Muscle layer of duodenum (tissue), 2 donors: Measurements from ENCODE around the gene RFTN1.
A peak's percentile ranks its signal among the peaks of the same experiment; 100 is the strongest.

Experiments
- H3K27ac ChIP-seq: one replicate; pipeline ENCODE4 v1.7.0; 2013; ENCODE audit warnings: mild to moderate bottlenecking, low read length
- H3K27me3 ChIP-seq: one replicate; pipeline ENCODE4 v1.7.0; 2013; ENCODE audit warnings: low read depth, mild to moderate bottlenecking, control low read depth, low read length
- H3K36me3 ChIP-seq, 2 donors: one replicate each; pipeline ENCODE4 v1.7.0; 2013; ENCODE audit warnings: low read length in 2 of 2, control low read depth in 1 of 2, mild to moderate bottlenecking in 1 of 2; ENCODE audit not compliant: insufficient read depth in 2 of 2, control insufficient read depth in 1 of 2
- H3K4me1 ChIP-seq, 2 donors: one replicate each; pipeline ENCODE4 v1.7.0; 2013; ENCODE audit warnings: low read length in 2 of 2, mild to moderate bottlenecking in 2 of 2, control low read depth in 1 of 2, moderate library complexity in 1 of 2; ENCODE audit not compliant: insufficient read depth in 2 of 2, control insufficient read depth in 1 of 2
- H3K4me3 ChIP-seq, 2 donors: one replicate each; pipeline ENCODE4 v1.7.0; 2013; ENCODE audit warnings: low read length in 2 of 2, low read depth in 1 of 2, mild to moderate bottlenecking in 1 of 2
- H3K9me3 ChIP-seq, 2 donors: one replicate each; pipeline ENCODE4 v1.7.0; 2013; ENCODE audit warnings: low read length in 2 of 2, control low read depth in 1 of 2, mild to moderate bottlenecking in 1 of 2; ENCODE audit not compliant: control insufficient read depth in 1 of 2
- donor health status: healthy.

The RFTN1 gene

DNA sequence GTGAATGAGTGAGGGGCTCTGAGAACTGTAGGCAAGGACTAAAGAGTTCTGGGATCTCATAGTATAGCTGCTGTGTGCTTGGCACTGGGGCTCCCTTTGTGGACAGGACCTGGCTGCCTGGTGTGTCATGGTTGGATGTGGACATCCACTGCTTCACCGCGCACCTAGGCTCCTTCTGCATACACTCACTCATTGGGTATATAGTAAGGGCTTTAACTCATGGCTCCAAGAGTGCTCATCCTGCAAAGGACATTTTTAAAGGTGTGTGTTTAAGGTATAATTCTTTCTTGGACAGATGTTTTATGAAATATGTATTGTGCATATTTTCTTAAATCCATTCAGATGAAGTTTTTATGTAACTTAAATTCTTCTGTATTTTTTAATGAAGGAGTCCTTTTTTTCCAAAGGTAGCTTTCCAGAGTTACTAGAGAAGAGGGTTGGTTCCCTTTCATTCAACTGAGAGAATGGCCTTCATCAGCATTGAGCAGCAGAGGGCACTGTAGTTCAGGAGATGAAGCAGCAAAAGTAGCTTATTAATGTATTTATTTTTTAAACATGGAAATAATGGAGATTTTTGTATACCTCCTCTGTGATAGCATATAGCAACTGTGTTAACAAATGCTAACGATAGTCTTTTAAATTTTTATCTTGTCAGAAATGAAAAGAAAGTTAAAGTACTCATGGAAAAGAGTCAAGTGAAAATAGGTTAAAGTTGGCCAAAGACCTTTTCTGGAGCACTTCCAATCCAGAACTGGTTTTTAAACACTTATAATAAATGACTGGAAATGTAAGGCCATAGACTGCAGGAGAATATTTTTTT, 223.3 kb downstream of the RFTN1 start:
- H3K27ac ChIP-seq: no peak overlapping the region
- no peaks in the 10 kb centered on the region for H3K9me3 ChIP-seq
- H3K4me3 ChIP-seq: peak overlapping the region in 1 of 2 donors; percentile 9
- peaks cover under 1 to 1% of the 10 kb centered on the region in 2 donors for H3K36me3 ChIP-seq
- H3K27me3 ChIP-seq: no peaks in the 10 kb centered on the region
- peaks cover 0 to 13% of the 10 kb centered on the region in 2 donors for H3K4me1 ChIP-seq

DNA sequence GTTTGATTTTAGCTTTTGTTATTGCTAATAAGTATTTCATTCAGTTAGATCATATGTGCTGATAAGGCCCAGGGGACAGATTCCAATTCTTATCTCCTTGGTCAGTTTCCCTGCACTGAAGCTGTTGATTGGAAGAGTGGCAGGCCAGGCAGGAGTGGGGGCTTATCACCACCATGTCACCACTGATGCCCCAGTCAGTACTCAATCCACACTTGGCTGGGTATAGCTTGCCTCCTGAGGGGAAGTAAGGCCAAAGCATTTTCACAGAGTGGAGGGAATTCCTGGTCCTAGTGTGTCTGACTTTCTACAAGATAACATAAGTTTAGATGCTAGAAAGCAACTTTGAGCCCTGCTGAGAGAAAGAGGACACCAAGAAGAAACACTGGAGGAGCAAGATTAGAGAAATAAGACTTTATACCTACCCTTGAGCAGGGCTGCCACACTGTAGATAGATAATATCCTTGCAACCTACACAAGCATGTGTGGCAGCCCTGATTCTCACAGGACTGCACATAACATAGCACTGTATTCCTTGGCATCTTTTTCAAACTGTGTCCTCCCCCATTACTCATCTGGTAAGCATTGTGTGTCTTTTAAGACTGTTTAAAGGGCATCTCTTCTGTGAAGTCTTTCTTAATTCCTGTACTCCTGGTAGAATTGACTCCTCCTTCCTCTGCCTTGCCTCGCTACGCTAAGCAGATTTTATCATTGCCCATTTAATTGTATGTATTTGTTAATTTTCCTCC, 224.2 kb downstream of the RFTN1 start:
- Histone ChIP-seq H3K36me3 (peaks cover 0 to 6% of the 10 kb centered on the region in 2 donors), H3K27ac (no peak overlapping the region), H3K4me1 (peaks cover 0 to 13% of the 10 kb centered on the region in 2 donors), H3K4me3 (peak overlapping the region in 1 of 2 donors; percentile 2), H3K27me3 (no peaks in the 10 kb centered on the region), H3K9me3 (no peaks in the 10 kb centered on the region)

DNA sequence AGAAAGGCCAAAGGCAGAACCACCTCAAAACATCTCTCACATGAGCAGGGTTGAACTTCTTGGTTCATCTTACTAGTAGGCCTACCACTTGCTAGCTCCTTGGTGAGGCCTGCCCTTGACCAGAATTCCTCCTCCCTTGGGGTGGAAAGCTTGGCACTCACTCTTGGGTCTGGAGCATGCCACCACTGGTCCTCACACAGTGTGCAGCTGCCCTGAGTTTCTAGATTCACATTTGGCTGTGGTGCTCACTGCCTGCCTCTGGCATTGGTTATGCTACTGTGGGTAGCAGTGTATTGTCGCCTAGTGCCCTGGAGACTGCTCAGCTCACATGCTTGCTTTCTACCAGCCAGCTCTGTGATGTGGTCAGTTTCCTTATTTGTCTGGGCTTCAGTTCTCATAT, 224.8 kb downstream of the RFTN1 start:
- H3K27ac ChIP-seq: no peak overlapping the region
- H3K27me3 ChIP-seq: no peaks in the 10 kb centered on the region
- peaks cover 0 to 6% of the 10 kb centered on the region in 2 donors for H3K36me3 ChIP-seq
- peaks cover 0 to 13% of the 10 kb centered on the region in 2 donors for H3K4me1 ChIP-seq
- peak overlapping the region in 1 of 2 donors; percentile 2 for H3K4me3 ChIP-seq
- H3K9me3 ChIP-seq: no peaks in the 10 kb centered on the region

DNA sequence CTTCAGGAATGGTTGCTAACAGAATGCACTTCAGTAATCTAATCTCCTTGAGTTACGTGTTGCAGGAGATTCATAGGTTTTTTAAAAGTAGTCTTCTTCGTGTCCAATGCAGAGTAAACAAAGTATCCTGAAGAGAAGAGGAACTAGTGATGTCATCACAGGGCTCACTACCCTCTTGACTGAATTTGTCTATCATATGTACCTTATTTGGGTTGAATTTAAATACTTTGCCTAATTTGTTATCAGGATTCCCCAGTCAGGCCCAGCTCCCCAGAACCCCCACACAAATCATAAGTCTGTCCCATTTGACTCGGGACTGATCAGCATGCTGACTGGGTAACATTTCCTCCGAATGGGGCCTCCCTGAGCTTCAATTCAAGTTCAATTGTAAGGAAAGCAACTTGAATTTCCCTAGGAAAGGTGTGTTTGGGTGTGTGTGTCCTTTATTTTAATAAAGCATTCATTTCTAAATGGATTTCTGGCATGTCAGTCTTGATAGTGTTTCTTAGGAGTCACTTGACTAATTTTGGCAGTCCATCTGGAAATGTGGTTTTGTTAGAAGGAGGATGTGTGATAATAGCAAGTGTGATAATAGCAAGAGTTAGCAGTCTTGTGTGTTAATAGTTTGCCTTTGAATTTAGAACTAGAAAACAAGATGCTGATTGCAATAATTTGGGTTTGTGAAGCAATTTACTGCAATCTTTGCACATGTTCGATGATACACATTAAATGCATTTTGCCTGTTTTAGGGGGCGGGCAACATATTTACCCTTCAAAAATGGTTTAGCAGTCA, 226.6 kb downstream of the RFTN1 start:
- H3K4me3 ChIP-seq: peak overlapping the region in 1 of 2 donors; percentile 21
- no peaks in the 10 kb centered on the region for H3K9me3 ChIP-seq
- H3K4me1 ChIP-seq: peaks cover 0 to 13% of the 10 kb centered on the region in 2 donors
- no peak overlapping the region for H3K27ac ChIP-seq
- H3K27me3 ChIP-seq: no peaks in the 10 kb centered on the region
- peaks cover 5 to 6% of the 10 kb centered on the region in 2 donors for H3K36me3 ChIP-seq

DNA sequence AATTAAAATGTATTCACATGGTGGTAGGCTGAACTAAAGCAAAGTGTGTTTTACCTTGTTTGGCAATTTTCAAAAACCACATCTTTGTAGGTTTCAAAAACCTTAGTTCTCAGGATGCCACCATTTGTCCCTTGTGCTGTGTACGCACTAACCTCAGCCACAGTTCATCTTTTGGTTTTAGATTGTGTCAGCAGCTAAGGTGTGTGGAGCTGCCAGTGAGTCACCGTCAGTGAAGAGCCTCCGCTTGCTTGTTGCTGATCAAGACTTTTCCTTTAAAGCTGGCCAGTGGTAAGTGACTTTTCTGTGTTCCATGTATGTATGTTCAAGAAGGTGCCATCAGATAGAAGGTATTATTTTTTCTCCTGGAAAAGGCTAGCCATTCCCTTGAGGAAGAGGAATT, 227.3 kb downstream of the RFTN1 start:
- Histone ChIP-seq H3K4me1 (peaks cover 0 to 13% of the 10 kb centered on the region in 2 donors), H3K36me3 (peaks cover 5 to 6% of the 10 kb centered on the region in 2 donors), H3K4me3 (peak overlapping the region in 1 of 2 donors; percentile 21)

DNA sequence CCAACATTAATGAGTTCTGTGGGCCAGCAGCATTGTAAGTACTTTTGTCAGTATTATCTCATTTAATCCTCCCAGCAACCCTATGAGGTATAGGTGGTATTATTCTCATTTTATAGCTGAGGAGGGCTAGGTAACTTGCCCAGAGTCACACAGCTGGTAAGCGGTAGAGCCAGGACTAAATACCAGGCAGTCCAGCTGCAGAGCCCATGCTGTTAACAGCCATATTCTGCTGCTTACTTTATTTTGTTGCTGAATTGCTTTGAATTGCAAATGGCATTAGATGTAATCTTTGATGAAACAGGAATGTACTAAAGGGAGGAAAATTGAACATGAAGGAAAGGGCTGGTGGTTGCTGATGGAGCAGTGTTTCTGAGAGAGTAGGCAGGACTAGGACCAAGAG, 228.9 kb downstream of the RFTN1 start:
- H3K36me3 ChIP-seq: peaks cover 5 to 6% of the 10 kb centered on the region in 2 donors
- peaks cover 0 to 3% of the 10 kb centered on the region in 2 donors for H3K4me1 ChIP-seq
- H3K27me3 ChIP-seq: no peaks in the 10 kb centered on the region
- no peaks in the 10 kb centered on the region for H3K9me3 ChIP-seq
- H3K27ac ChIP-seq: no peak overlapping the region
- H3K4me3 ChIP-seq: no peak overlapping the region

More for the DNA sequence above, 227.3 kb downstream of the RFTN1 start:
- no peaks in the 10 kb centered on the region for H3K27me3 ChIP-seq
- H3K9me3 ChIP-seq: no peaks in the 10 kb centered on the region
- no peak overlapping the region for H3K27ac ChIP-seq

DNA sequence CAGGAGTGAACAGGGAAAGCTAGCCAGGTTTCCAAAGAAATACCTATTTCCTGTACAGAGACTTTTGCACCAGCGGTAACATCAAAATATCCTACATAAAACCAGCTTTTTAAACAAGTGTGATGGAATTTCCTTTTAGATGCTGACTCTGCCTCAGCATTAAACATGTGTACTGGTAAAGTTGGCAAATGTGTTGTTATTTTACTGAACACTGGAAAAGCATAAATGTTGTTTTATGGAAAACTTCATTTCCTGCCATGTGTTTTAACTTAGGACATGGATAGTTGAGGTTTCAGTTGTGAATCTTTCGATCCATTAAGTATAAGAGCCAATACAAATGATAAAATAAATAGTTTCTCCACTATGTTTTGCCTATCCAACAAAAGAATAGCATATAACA, 232.8 kb downstream of the RFTN1 start:
- no peaks in the 10 kb centered on the region for H3K9me3 ChIP-seq
- H3K36me3 ChIP-seq: peaks cover 6 to 16% of the 10 kb centered on the region in 2 donors
- peaks cover 0 to 5% of the 10 kb centered on the region in 2 donors for H3K4me1 ChIP-seq
- H3K4me3 ChIP-seq: no peak overlapping the region
- H3K27ac ChIP-seq: no peak overlapping the region
- H3K27me3 ChIP-seq: no peaks in the 10 kb centered on the region

DNA sequence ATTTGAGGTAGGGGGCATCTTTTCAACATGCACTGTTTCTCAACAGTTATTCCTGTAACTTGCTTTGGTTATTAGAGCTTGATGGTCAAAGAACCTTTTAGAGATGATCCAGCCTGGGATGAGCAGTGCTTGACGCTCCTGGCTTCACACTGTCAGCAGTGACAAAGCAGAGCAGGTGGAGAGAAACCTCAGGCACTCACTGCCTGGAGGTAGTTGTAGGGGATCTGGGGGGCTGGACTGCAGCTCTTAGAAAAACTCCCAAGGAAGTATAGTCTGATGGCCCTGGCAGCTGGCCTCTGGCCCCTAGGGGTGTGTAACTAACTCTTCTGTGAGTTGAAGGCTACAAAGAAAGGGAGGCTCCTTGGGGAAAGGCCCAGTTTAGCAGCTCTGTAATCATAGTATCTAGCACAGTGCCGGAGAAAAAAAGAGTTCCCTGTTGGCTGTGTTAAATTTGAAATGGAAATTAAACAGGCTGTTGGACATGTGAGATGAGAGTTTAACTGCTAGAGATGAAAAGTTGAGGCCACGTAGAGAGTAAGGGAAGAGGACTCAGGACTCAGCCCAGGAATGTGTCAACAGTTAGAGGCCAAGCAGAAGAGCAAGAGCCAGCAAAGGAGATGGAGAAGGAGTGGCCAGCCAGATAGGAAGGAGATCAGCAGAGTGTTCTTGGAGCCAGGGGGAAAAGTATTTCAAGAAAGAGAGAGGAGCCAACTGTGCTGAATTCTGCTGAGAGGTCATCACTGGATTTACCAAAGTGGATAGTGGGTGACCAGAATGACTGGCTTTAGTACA, 234.3 kb downstream of the RFTN1 start:
- Histone ChIP-seq H3K4me1 (peaks cover 0 to 5% of the 10 kb centered on the region in 2 donors), H3K4me3 (no peak overlapping the region), H3K27ac (no peak overlapping the region), H3K9me3 (no peaks in the 10 kb centered on the region), H3K27me3 (no peaks in the 10 kb centered on the region), H3K36me3 (peaks cover 11 to 16% of the 10 kb centered on the region in 2 donors)

DNA sequence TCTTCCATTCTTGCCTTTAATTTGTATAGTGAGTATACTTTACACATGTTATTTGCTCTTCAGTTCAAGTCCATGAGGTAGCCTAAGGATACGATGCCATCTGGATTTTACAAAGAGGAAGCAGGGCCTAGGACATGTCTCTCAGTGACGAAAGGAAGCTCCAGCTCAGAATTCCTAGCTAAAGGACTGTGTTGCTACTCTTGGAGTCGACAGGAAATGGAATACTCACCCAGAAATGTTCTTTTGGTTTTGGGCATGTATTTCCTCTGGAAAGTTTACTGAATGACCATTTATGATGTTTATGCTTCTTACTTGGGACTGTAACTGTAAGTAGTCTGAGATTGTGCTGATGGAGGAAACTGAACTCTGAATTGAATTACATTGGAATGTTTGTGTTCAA, 236.0 kb downstream of the RFTN1 start:
- Histone ChIP-seq H3K27me3 (no peaks in the 10 kb centered on the region), H3K4me3 (no peak overlapping the region), H3K36me3 (peaks cover 11% of the 10 kb centered on the region in 2 donors), H3K9me3 (no peaks in the 10 kb centered on the region), H3K4me1 (peaks cover 0 to 5% of the 10 kb centered on the region in 2 donors), H3K27ac (no peak overlapping the region)

DNA sequence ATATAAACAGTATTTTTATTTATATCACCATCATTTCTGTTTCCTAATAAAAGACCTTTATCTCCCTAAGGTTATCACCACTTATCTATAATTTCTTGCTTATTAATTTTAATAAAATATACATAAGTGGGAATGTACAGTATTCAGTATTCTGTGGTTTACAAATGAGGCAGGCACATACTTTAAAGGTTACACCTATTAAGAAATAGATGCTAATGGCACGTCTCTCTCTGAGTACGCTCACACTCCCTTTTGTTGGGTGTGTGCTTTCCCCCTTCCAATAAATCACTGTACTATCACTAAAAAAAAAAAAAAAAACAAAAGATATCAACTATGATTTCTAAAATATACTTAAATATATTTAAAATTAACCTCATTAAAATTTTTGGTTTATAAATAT, 239.6 kb downstream of the RFTN1 start:
- no peaks in the 10 kb centered on the region for H3K9me3 ChIP-seq
- H3K27me3 ChIP-seq: no peaks in the 10 kb centered on the region
- no peak overlapping the region for H3K4me3 ChIP-seq
- peaks cover 0 to 2% of the 10 kb centered on the region in 2 donors for H3K4me1 ChIP-seq
- no peak overlapping the region for H3K27ac ChIP-seq
- peaks cover 21 to 31% of the 10 kb centered on the region in 2 donors for H3K36me3 ChIP-seq
